Fibroblast of lung (primary cell): ENCODE data around the gene GRID2IP. TPM values are rescaled to one million over a fixed set of nuclear protein-coding genes. Genes with fewer than 3 reads are reported as not detected.

Experiments used
- DNase-seq, 2 donors: peaks; one replicate each; pipeline versions ENCODE4 v3.0.0 to v3.0.0-alpha.2; 2010; ENCODE audit warnings: low read depth in 2 of 2
- H2AFZ ChIP-seq: 2 replicates; pipeline ENCODE4 v1.5.1; 2012; ENCODE audit warnings: low read length, control low read depth, inconsistent platforms
- H3K27ac ChIP-seq: 2 replicates; pipeline ENCODE4 v1.5.1; 2011; ENCODE audit warnings: low read length, control low read depth; ENCODE audit not compliant: insufficient read depth
- H3K27me3 ChIP-seq: 2 replicates; pipeline ENCODE4 v1.5.1; 2011; ENCODE audit warnings: mild to moderate bottlenecking, low read length; ENCODE audit not compliant: control insufficient read depth, insufficient read depth
- H3K36me3 ChIP-seq: 2 replicates; pipeline ENCODE4 v1.5.1; 2011; ENCODE audit warnings: low read length; ENCODE audit not compliant: control insufficient read depth, insufficient read depth
- H3K4me1 ChIP-seq: 2 replicates; pipeline ENCODE4 v1.5.1; 2011; ENCODE audit warnings: low read length; ENCODE audit not compliant: control insufficient read depth, insufficient read depth; ENCODE audit errors: extremely low read depth
- H3K4me2 ChIP-seq: 2 replicates; pipeline ENCODE4 v1.5.1; 2011; ENCODE audit warnings: low read length, control low read depth; ENCODE audit not compliant: insufficient read depth; ENCODE audit errors: extremely low read depth
- H3K4me3 ChIP-seq, 4 experiments: fragments of 200-600 bp in 1 of 4; sonication (generic) in 1 of 4; replicated peaks in 1 of 4; 2 replicates each; pipeline ENCODE4 v1.5.1; 2011 to 2016; ENCODE audit warnings: low read length in 4 of 4, low read depth in 3 of 4, mild to moderate bottlenecking in 3 of 4, control low read depth in 2 of 4, inconsistent platforms in 1 of 4, mixed read lengths in 1 of 4; ENCODE audit not compliant: insufficient read depth in 1 of 4; ENCODE audit errors: control extremely low read depth in 1 of 4
- H3K79me2 ChIP-seq: 2 replicates; pipeline ENCODE4 v1.5.1; 2012; ENCODE audit warnings: mild to moderate bottlenecking, low read length, inconsistent platforms; ENCODE audit not compliant: control insufficient read depth, insufficient read depth
- H3K9ac ChIP-seq: 2 replicates; pipeline ENCODE4 v1.5.1; 2011; ENCODE audit warnings: mild to moderate bottlenecking, low read length, control low read depth; ENCODE audit not compliant: insufficient read depth
- H3K9me3 ChIP-seq: 2 replicates; pipeline ENCODE4 v1.5.1; 2012; ENCODE audit warnings: low read depth, low read length; ENCODE audit not compliant: control insufficient read depth, insufficient read depth
- H4K20me1 ChIP-seq: 2 replicates; pipeline ENCODE4 v1.5.1; 2011; ENCODE audit warnings: low read length; ENCODE audit not compliant: control insufficient read depth, insufficient read depth; ENCODE audit errors: extremely low read depth
- EZH2 ChIP-seq: IDR thresholded peaks from 2 replicates; pipeline ENCODE4 v1.5.1; 2012; ENCODE audit warnings: low read length, control low read depth, mild to moderate bottlenecking; ENCODE audit errors: missing control alignments
- polyA minus RNA-seq: library from RNA; depleted of rRNA, polyadenylated mRNA; stranded (reverse); fragments of >200 nt; gene quantifications from 2 replicates; pipeline ENCODE4 v1.2.3, GENCODE V29; 2011; ENCODE audit warnings: low replicate concordance
- polyA plus RNA-seq, 2 donors: library from polyadenylated mRNA; depleted of rRNA in 1 of 2; stranded (reverse) in 1 of 2; unstranded in 1 of 2; fragments of >200 nt; gene quantifications; 2 replicates each; pipeline ENCODE4 v1.2.1, GENCODE V29; 2011 to 2012; ENCODE audit warnings: missing spikeins in 1 of 2
- total RNA-seq: library from RNA; depleted of rRNA; stranded (reverse); fragments of >200 nt; gene quantifications from 2 replicates; pipeline ENCODE4 v1.2.1, GENCODE V29; 2014
- TF ChIP-seq, protein P1 (sequence below), 2 donors: IDR thresholded peaks in 1 of 2; conservative IDR thresholded peaks in 1 of 2; 1 replicate in 1 of 2; 2 replicates in 1 of 2; pipeline ENCODE4 v1.5.1; 2011 to 2012; ENCODE audit warnings: low read length in 2 of 2, control low read depth in 1 of 2, inconsistent platforms in 1 of 2, low read depth in 1 of 2, mild to moderate bottlenecking in 1 of 2

Gene GRID2IP
- not detected in 2 replicates for total RNA-seq
- polyA plus RNA-seq, result not detected in 2 replicates
- not detected in 2 replicates for polyA plus RNA-seq (2012)
- polyA minus RNA-seq, result not detected in 2 replicates

DNA sequence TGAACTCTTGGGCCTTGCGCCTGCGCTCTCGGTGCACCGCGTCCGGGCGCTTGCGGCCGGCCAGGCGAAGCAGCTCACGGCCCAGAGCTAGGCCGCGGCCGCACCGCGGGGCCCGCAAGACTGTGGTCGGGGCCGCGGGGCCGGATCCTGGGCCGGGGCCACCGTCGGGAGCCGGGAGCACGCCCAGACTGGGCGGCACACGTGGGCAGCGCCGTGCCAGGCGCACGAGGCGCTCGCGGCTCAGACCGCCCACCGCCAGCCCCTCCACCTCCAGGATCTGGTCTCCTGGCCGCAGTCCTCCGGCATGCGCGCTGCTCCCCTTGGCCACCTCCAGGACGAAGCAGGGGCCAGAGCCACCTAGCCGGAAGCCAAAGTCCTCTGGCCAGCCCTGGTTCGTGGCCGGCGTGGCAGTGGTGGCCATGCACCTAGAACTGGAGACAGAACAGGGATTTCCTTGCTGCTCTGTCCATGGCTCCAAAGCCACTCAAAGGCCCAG, at the start of gene GRID2IP:
Gene GRID2IP (minus strand): TSS at position 446 of the 496 bp plus-strand sequence. CDS start 25 bp downstream, at position 421.
- Histone ChIP-seq H3K4me1 (no peaks in the 10 kb centered on the region), H3K36me3 (no peaks in the 10 kb centered on the region), H3K4me2 (no peak within 1 kb of the TSS), H2AFZ (no peak within 1 kb of the TSS), H3K9ac (no peak within 1 kb of the TSS), H3K27me3 (no peaks in the 10 kb centered on the region), H3K27ac (no peak within 1 kb of the TSS), H3K79me2 (no peaks in the 10 kb centered on the region), H3K4me3 (no peak within 1 kb of the TSS), H4K20me1 (no peaks in the 10 kb centered on the region), H3K9me3 (no peaks in the 10 kb centered on the region)
- DNase-seq, result no peak
- TF ChIP-seq EZH2, result no peak
- TF ChIP-seq, protein P1, sequence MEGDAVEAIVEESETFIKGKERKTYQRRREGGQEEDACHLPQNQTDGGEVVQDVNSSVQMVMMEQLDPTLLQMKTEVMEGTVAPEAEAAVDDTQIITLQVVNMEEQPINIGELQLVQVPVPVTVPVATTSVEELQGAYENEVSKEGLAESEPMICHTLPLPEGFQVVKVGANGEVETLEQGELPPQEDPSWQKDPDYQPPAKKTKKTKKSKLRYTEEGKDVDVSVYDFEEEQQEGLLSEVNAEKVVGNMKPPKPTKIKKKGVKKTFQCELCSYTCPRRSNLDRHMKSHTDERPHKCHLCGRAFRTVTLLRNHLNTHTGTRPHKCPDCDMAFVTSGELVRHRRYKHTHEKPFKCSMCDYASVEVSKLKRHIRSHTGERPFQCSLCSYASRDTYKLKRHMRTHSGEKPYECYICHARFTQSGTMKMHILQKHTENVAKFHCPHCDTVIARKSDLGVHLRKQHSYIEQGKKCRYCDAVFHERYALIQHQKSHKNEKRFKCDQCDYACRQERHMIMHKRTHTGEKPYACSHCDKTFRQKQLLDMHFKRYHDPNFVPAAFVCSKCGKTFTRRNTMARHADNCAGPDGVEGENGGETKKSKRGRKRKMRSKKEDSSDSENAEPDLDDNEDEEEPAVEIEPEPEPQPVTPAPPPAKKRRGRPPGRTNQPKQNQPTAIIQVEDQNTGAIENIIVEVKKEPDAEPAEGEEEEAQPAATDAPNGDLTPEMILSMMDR (conservative IDR thresholded peaks at IDR 0.05 in 1 of 2, IDR thresholded peaks at IDR 0.05 in 1 of 2; ENCODE audit: low read depth in 1 of 2, low read length in 2 of 2), result no peak

DNA sequence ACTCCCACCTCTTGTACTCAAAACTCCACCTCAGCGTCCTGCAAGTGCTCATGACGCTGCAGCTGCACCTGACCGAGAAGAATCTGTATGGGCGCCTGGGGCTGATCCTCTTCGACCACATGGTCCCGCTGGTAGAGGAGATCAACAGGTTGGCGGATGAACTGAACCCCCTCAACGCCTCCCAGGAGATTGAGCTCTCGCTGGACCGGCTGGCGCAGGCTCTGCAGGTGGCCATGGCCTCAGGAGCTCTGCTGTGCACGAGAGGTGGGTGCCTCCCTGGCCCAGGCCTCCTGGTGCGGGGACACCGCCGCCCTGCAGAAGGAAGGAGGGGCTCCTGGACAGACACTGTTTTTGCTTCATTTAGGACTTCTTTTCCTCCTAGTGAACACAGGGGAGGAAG, 48.8 kb upstream of the GRID2IP start:
- DNase-seq, result no peak
- H3K4me3 ChIP-seq, result no peak overlapping the region
- H3K27ac ChIP-seq, result no peak overlapping the region
- no peaks in the 10 kb centered on the region for H3K9me3 ChIP-seq
- TF ChIP-seq EZH2, result no peak
- TF ChIP-seq, protein P1 (conservative IDR thresholded peaks at IDR 0.05 in 1 of 2, IDR thresholded peaks at IDR 0.05 in 1 of 2; ENCODE audit: low read depth in 1 of 2, low read length in 2 of 2), result no peak
- no peaks in the 10 kb centered on the region for H4K20me1 ChIP-seq
- peaks cover 10% of the 10 kb centered on the region for H3K36me3 ChIP-seq
- no peak overlapping the region for H2AFZ ChIP-seq
- H3K27me3 ChIP-seq, result no peaks in the 10 kb centered on the region
- H3K9ac ChIP-seq, result no peak overlapping the region
- H3K4me1 ChIP-seq, result no peaks in the 10 kb centered on the region
- H3K4me2 ChIP-seq, result no peak overlapping the region
- no peaks in the 10 kb centered on the region for H3K79me2 ChIP-seq

DNA sequence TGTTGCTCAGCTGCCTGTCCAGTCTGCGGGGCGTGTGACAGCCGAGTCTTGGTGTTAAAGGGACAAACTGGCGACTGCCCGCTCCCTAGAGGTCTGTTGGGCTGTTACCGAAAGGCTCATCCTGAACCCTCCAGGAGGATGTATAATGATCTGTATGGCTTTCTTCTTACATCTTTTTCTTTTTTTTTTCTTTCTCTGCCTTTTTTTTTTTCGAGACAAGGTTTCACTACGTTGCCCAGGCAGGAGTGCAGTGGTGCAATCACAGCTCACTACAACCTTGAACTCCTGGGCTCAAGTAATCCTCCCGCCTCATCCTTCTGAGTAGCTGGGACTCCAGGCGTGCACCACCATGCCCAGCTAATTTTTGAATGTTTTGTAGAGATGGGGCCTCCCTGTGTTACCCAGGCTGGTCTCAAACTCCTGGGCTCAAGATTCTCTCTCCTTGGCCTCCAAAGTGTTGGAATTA, 39.4 kb upstream of the GRID2IP start:
- H3K9ac ChIP-seq, result peak overlapping the region; percentile 77
- no peaks in the 10 kb centered on the region for H3K4me1 ChIP-seq
- peak overlapping the region; percentile 72 for H3K4me2 ChIP-seq
- DNase-seq, result peak in 1 of 2 donors; percentile 9
- peaks cover 8% of the 10 kb centered on the region for H3K36me3 ChIP-seq
- H2AFZ ChIP-seq, result peak overlapping the region; percentile 97
- H3K79me2 ChIP-seq, result peaks cover 10% of the 10 kb centered on the region
- no peak for TF ChIP-seq EZH2
- TF ChIP-seq, protein P1 (conservative IDR thresholded peaks at IDR 0.05 in 1 of 2, IDR thresholded peaks at IDR 0.05 in 1 of 2; ENCODE audit: low read depth in 1 of 2, low read length in 2 of 2), result no peak
- H4K20me1 ChIP-seq, result no peaks in the 10 kb centered on the region
- H3K27ac ChIP-seq, result peak overlapping the region; percentile 61
- no peaks in the 10 kb centered on the region for H3K27me3 ChIP-seq
- H3K4me3 ChIP-seq, result peak overlapping the region; percentile 73 to 93 (median 88)
- H3K9me3 ChIP-seq, result no peaks in the 10 kb centered on the region
